Measurements from ENCODE around the gene GPATCH8.
A peak's percentile ranks its signal among the peaks of the same experiment; 100 is the strongest.

GPATCH8 gene

GRCh38 chr17:44451832-44452231, 51.4 kb downstream of the GPATCH8 start:
- DNase-seq, result no peak
- TF ChIP-seq GATA1 (IDR thresholded peaks at IDR 0.05; ENCODE audit: low read depth, low read length) (no peak), POLR2A (IDR thresholded peaks at IDR 0.05; ENCODE audit: low read length) (no peak)

- TF ChIP-seq GATA1 (IDR thresholded peaks at IDR 0.05; ENCODE audit: low read depth, low read length), result no peak
- TF ChIP-seq POLR2A (IDR thresholded peaks at IDR 0.05; ENCODE audit: low read length), result no peak
- DNase-seq, result no peak
Measured at GRCh38 chr17:44451016-44451627, 52.1 kb downstream of the GPATCH8 start.

GRCh38 chr17:44448412-44448811, 54.8 kb downstream of the GPATCH8 start:
- DNase-seq, result no peak
- TF ChIP-seq GATA1 (IDR thresholded peaks at IDR 0.05; ENCODE audit: low read depth, low read length), result no peak
- TF ChIP-seq POLR2A (IDR thresholded peaks at IDR 0.05; ENCODE audit: low read length), result no peak

GRCh38 chr17:44444735-44445105, 58.5 kb downstream of the GPATCH8 start:
- TF ChIP-seq GATA1 (IDR thresholded peaks at IDR 0.05; ENCODE audit: low read depth, low read length) (no peak), POLR2A (IDR thresholded peaks at IDR 0.05; ENCODE audit: low read length) (no peak)
- peak in 1 of 2 experiments; percentile 16 for DNase-seq

- TF ChIP-seq POLR2A (IDR thresholded peaks at IDR 0.05; ENCODE audit: low read length) (no peak), GATA1 (IDR thresholded peaks at IDR 0.05; ENCODE audit: low read depth, low read length) (no peak)
- no peak for DNase-seq
Measured at GRCh38 chr17:44442806-44443205, 60.4 kb downstream of the GPATCH8 start.

GRCh38 chr17:44439168-44439567, 64.0 kb downstream of the GPATCH8 start:
- no peak for DNase-seq
- TF ChIP-seq GATA1 (IDR thresholded peaks at IDR 0.05; ENCODE audit: low read depth, low read length) (no peak), POLR2A (IDR thresholded peaks at IDR 0.05; ENCODE audit: low read length) (no peak)

- no peak for DNase-seq
- no peak for TF ChIP-seq GATA1 (IDR thresholded peaks at IDR 0.05; ENCODE audit: low read depth, low read length)
- no peak for TF ChIP-seq POLR2A (IDR thresholded peaks at IDR 0.05; ENCODE audit: low read length)
Measured at GRCh38 chr17:44438636-44439035, 64.6 kb downstream of the GPATCH8 start.

- no peak for DNase-seq
- TF ChIP-seq POLR2A (IDR thresholded peaks at IDR 0.05; ENCODE audit: low read length), result no peak
- no peak for TF ChIP-seq GATA1 (IDR thresholded peaks at IDR 0.05; ENCODE audit: low read depth, low read length)
Measured at GRCh38 chr17:44436336-44436735, 66.9 kb downstream of the GPATCH8 start.

- no peak for DNase-seq
- TF ChIP-seq POLR2A (IDR thresholded peaks at IDR 0.05; ENCODE audit: low read length), result no peak
- TF ChIP-seq GATA1 (IDR thresholded peaks at IDR 0.05; ENCODE audit: low read depth, low read length), result no peak
Measured at GRCh38 chr17:44432254-44433157, 70.7 kb downstream of the GPATCH8 start.

GRCh38 chr17:44424828-44425461, 78.3 kb downstream of the GPATCH8 start:
- TF ChIP-seq GATA1 (IDR thresholded peaks at IDR 0.05; ENCODE audit: low read depth, low read length) (no peak), POLR2A (IDR thresholded peaks at IDR 0.05; ENCODE audit: low read length) (no peak)
- peak; percentile 11 to 33 for DNase-seq

GRCh38 chr17:44417553-44417952, 85.7 kb downstream of the GPATCH8 start:
- DNase-seq, result no peak
- TF ChIP-seq POLR2A (IDR thresholded peaks at IDR 0.05; ENCODE audit: low read length), result no peak
- no peak for TF ChIP-seq GATA1 (IDR thresholded peaks at IDR 0.05; ENCODE audit: low read depth, low read length)

GRCh38 chr17:44416558-44417289, 86.5 kb downstream of the GPATCH8 start:
- DNase-seq, result no peak
- TF ChIP-seq POLR2A (IDR thresholded peaks at IDR 0.05; ENCODE audit: low read length) (no peak), GATA1 (IDR thresholded peaks at IDR 0.05; ENCODE audit: low read depth, low read length) (no peak)

GRCh38 chr17:44414394-44415155, 88.6 kb downstream of the GPATCH8 start:
- DNase-seq, result no peak
- TF ChIP-seq GATA1 (IDR thresholded peaks at IDR 0.05; ENCODE audit: low read depth, low read length), result no peak
- no peak for TF ChIP-seq POLR2A (IDR thresholded peaks at IDR 0.05; ENCODE audit: low read length)
